HepG2 (cell line): ENCODE results near the gene TMEM150C. TPM values are rescaled to one million over a fixed set of nuclear protein-coding genes. Genes with fewer than 3 reads are reported as not detected.

Experiments used
- ATAC-seq: fragments of 200-7000 bp; cut with Tn5 transposase; 3 replicates; pipeline ENCODE4 v1.9.1; 2020; ENCODE audit warnings: mild to moderate bottlenecking, moderate library complexity
- BruUV-seq: library from RNA; stranded (reverse); fragments of 400-500 nt; replicated peaks from 2 replicates; lab custom pipeline; 2021; lab: Mats Ljungman, UMichigan
- CTCF ChIA-PET: fragments of 300-600 bp; formaldehyde crosslinking; extraction: SDS; loops from one replicate; lab custom pipeline; 2021; ENCODE audit warnings: low total read pairs, inconsistent platforms, low intra/inter-chr PET ratio; lab: Yijun Ruan, JAX
- POLR2A ChIA-PET: fragments of 350-600 bp; sonication (Branson Sonifier 250); formaldehyde crosslinking; loops from one replicate; lab custom pipeline; 2020; ENCODE audit warnings: antibody characterized with exemption, inconsistent platforms; lab: Yijun Ruan, JAX
- DNase-seq: peaks from one replicate; pipeline ENCODE4 v3.0.0-alpha.2; 2015; ENCODE audit warnings: low spot score
- FAIRE-seq: peaks from 3 replicates; lab custom pipeline; 2011; peaks lifted over from hg19 to GRCh38; lab: Jason Lieb, UNC
- H2AFZ ChIP-seq: one replicate; pipeline ENCODE4 v1.6.1; 2011; ENCODE audit warnings: low read length, inconsistent platforms
- H3K27ac ChIP-seq: fragments of 300-600 bp; 3 replicates; pipeline ENCODE4 v1.8.0; 2011; ENCODE audit warnings: mixed run types, mild to moderate bottlenecking, mixed read lengths, low read length, inconsistent platforms; ENCODE audit not compliant: insufficient read depth; ENCODE audit errors: extremely low read length
- H3K27me3 ChIP-seq, 2 experiments: fragments of 200-600 bp in 1 of 2; 2 replicates in 1 of 2; 3 replicates in 1 of 2; pipeline versions ENCODE4 v1.6.0 to v1.8.0; 2011; ENCODE audit warnings: low read length in 2 of 2, mild to moderate bottlenecking in 2 of 2, moderate library complexity in 2 of 2, inconsistent platforms in 1 of 2; ENCODE audit not compliant: insufficient read depth in 2 of 2, control insufficient read depth in 1 of 2
- H3K36me3 ChIP-seq, 2 experiments: fragments of 200-600 bp in 1 of 2; replicated peaks in 1 of 2; 2 replicates in 1 of 2; 3 replicates in 1 of 2; pipeline versions ENCODE4 v1.5.1 to v1.8.0; 2011; ENCODE audit warnings: low read length in 2 of 2, inconsistent platforms in 1 of 2; ENCODE audit not compliant: insufficient read depth in 2 of 2, control insufficient read depth in 1 of 2
- H3K4me1 ChIP-seq: 2 replicates; pipeline ENCODE4 v1.5.1; 2012; ENCODE audit warnings: low read length, inconsistent platforms; ENCODE audit not compliant: insufficient read depth
- H3K4me2 ChIP-seq: 2 replicates; pipeline ENCODE4 v1.6.0; 2011; ENCODE audit warnings: low read depth, low read length, inconsistent platforms
- H3K4me3 ChIP-seq, 3 experiments: fragments of 200-600 bp in 1 of 3; sonication (generic), shearing (Covaris generic) in 1 of 3; replicated peaks in 1 of 3; 2 replicates each; pipeline ENCODE4 v1.5.1; 2011 to 2016; ENCODE audit warnings: low read length in 3 of 3, inconsistent platforms in 2 of 3, low read depth in 2 of 3, mild to moderate bottlenecking in 2 of 3, control low read depth in 1 of 3, mixed read lengths in 1 of 3; ENCODE audit not compliant: insufficient read depth in 1 of 3
- H3K79me2 ChIP-seq: one replicate; pipeline ENCODE4 v1.6.1; 2011; ENCODE audit warnings: low read length, inconsistent platforms; ENCODE audit not compliant: insufficient read depth
- H3K9ac ChIP-seq: 2 replicates; pipeline ENCODE4 v1.6.0; 2011; ENCODE audit warnings: mild to moderate bottlenecking, low read depth, low read length, inconsistent platforms; ENCODE audit not compliant: insufficient read depth
- H3K9me3 ChIP-seq: 2 replicates; pipeline ENCODE4 v1.5.1; 2012; ENCODE audit warnings: mild to moderate bottlenecking, low read length
- H4K20me1 ChIP-seq: 2 replicates; pipeline ENCODE4 v1.6.0; 2011; ENCODE audit warnings: inconsistent platforms, mild to moderate bottlenecking, low read length, moderate library complexity; ENCODE audit not compliant: insufficient read depth
- ETV6 ChIP-seq: sonication (generic); formaldehyde crosslinking; conservative IDR thresholded peaks from 2 replicates; pipeline ENCODE4 v1.4.0; 2020; ENCODE audit warnings: missing genetic modification reagents
- HNF4A ChIP-seq: sonication (generic); formaldehyde crosslinking; IDR thresholded peaks from 2 replicates; pipeline ENCODE4 v1.4.0; 2020; ENCODE audit warnings: missing genetic modification reagents
- SMAD1 ChIP-seq: sonication (generic); formaldehyde crosslinking; IDR thresholded peaks from 2 replicates; pipeline ENCODE4 v1.4.0; 2020; ENCODE audit warnings: missing genetic modification reagents, low read depth, mild to moderate bottlenecking, borderline replicate concordance
- YEATS2 ChIP-seq: sonication (generic); formaldehyde crosslinking; IDR thresholded peaks from 2 replicates; pipeline ENCODE4 v1.4.0; 2020; ENCODE audit warnings: missing genetic modification reagents, borderline replicate concordance
- ZMYM2 ChIP-seq: sonication (generic); formaldehyde crosslinking; IDR thresholded peaks from 2 replicates; pipeline ENCODE4 v1.8.0; 2022; ENCODE audit warnings: mild to moderate bottlenecking, missing genetic modification reagents
- ZNF629 ChIP-seq: sonication (generic); formaldehyde crosslinking; conservative IDR thresholded peaks from 2 replicates; pipeline ENCODE4 v1.5.0; 2020; ENCODE audit warnings: missing genetic modification reagents
- WGBS: methylation state at CpG from one replicate; pipeline ENCODE4 v1.1.6; 2017; ENCODE audit warnings: low lambda C conversion rate; 5-methylcytosine and 5-hydroxymethylcytosine counted together
- in situ Hi-C: cut with HindIII; loops from 2 replicates; pipeline ENCODE4 v1.10.0; 2017; ENCODE audit warnings: low pct_unique_long_range_greater_than_20kb; ENCODE audit not compliant: extremely low pct_ligation_motif_present
- intact Hi-C: fragments of 100-400 bp; cut with micrococcal nuclease; formaldehyde crosslinking; loops from one replicate; pipeline ENCODE4 v1.10.0; 2022; ENCODE audit not compliant: unreplicated experiment
- polyA plus RNA-seq, 8 experiments: library from polyadenylated mRNA; depleted of rRNA in 3 of 8; stranded (reverse) in 7 of 8; unstranded in 1 of 8; fragments of >200 nt; fragmentation: Illumina TruSeq in 4 of 8; extraction: Trizol in 4 of 8; gene quantifications; 2 replicates each; pipeline versions ENCODE4 v1.2.1 to v1.2.3, GENCODE V29; 2011 to 2016; ENCODE audit warnings: low read depth in 4 of 8, missing spikeins in 1 of 8, mixed read lengths in 1 of 8; ENCODE audit not compliant: insufficient read depth in 1 of 8
- total RNA-seq, 5 experiments: library from RNA; depleted of rRNA; stranded (reverse); fragments of >200 nt; fragmentation: Illumina TruSeq; extraction: Trizol; gene quantifications; 2 replicates each; pipeline ENCODE4 v1.2.3, GENCODE V29; 2016; ENCODE audit warnings: low read depth in 1 of 5
- TF ChIP-seq, protein P1 (sequence below): IDR thresholded peaks from 2 replicates; pipeline ENCODE4 v1.6.1; 2016
- TF ChIP-seq, protein P2 (sequence below): sonication (generic); formaldehyde crosslinking; IDR thresholded peaks from 2 replicates; pipeline ENCODE4 v1.4.0; 2020; ENCODE audit warnings: mild to moderate bottlenecking, low read depth, missing genetic modification reagents

Gene TMEM150C
- total and polyA plus RNA-seq, 2 of the 13 experiments (the other 11 are each of a cell fraction or from before 2014, with no cell fraction given): 0.33 to 0.42 TPM

DNA sequence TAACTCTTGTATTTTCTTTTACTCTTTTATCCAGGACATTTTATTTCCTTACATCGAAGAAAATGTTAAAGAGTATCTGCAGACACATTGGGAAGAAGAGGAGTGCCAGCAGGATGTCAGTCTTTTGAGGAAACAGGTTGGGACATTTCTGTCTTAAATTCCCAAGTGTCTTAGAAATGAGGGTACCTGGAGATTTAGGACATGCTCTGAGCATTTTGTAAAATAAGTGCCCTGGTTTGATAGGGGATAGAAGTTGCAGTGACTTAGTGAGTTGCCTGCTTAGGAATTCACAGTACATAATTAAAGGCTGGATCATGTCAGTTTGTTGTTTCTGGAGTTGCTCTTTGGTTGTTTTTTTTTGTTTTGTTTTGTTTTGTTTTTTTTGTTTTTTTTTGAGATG is 113.9 kb downstream of the TMEM150C start:
- TF ChIP-seq SMAD1 (CRISPR knock-in tag) (no peak), ETV6 (CRISPR knock-in tag) (no peak)
- TF ChIP-seq, protein P1, sequence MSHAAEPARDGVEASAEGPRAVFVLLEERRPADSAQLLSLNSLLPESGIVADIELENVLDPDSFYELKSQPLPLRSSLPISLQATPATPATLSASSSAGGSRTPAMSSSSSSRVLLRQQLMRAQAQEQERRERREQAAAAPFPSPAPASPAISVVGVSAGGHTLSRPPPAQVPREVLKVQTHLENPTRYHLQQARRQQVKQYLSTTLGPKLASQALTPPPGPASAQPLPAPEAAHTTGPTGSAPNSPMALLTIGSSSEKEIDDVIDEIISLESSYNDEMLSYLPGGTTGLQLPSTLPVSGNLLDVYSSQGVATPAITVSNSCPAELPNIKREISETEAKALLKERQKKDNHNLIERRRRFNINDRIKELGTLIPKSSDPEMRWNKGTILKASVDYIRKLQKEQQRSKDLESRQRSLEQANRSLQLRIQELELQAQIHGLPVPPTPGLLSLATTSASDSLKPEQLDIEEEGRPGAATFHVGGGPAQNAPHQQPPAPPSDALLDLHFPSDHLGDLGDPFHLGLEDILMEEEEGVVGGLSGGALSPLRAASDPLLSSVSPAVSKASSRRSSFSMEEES (CRISPR knock-in tag): no peak
- Histone ChIP-seq H3K9me3 (no peaks in the 10 kb centered on the region), H3K4me1 (no peaks in the 10 kb centered on the region), H3K79me2 (peaks cover 35% of the 10 kb centered on the region), H4K20me1 (peaks cover 3% of the 10 kb centered on the region; the same call in 1 of the 2 replicates), H3K4me3 (no peak overlapping the region), H2AFZ (no peak overlapping the region), H3K36me3 (peaks cover 8 to 44% of the 10 kb centered on the region in 2 experiments), H3K9ac (no peak overlapping the region), H3K4me2 (no peak overlapping the region), H3K27me3 (no peaks in the 10 kb centered on the region), H3K27ac (no peak overlapping the region)
- intact Hi-C loops: no loop called here
- BruUV-seq: no TSS peak
- ATAC-seq (no peak), DNase-seq (no peak), FAIRE-seq (no peak)
- ChIA-PET CTCF (no interaction called here), POLR2A (no interaction called here)
- WGBS: 100% methylated on average over 1 of the region's 1 CpG
- in situ Hi-C loops: no loop called here

DNA sequence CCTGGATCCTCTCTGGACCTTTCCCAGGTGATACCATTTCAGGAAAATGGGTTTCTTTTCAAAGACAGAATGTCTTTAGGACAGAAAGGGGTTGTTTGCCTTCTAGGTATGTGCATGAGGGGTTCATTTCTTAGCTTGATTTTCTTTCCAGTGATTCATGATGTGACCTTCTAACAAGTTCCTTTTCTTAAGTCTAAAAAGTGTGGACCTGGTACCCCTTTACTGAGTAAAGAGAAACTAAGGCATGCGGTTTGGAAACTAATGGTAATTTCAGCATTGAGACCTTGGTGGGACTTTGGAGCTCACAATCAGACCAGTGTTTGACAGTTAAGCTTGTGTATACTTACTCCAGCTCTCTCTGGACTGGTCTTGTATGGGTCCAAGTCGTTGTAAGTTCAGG is 122.7 kb downstream of the TMEM150C start:
- peaks cover 88% of the 10 kb centered on the region for H3K79me2 ChIP-seq
- ChIA-PET POLR2A (interaction anchor here (1.3 to 4.5 kb wide), 2 partner anchors 10 to 17 kb away, joined by 3 to 20 read pairs; no protein-coding TSS in a partner anchor), CTCF (no interaction called here)
- H2AFZ ChIP-seq: no peak overlapping the region
- no TSS peak for BruUV-seq
- peak overlapping the region; percentile 11; the same call in 1 of the 2 replicates for H3K4me2 ChIP-seq
- ATAC-seq (peak; percentile 56), FAIRE-seq (no peak), DNase-seq (no peak)
- in situ Hi-C loops: no loop called here
- H4K20me1 ChIP-seq: peaks cover 20% of the 10 kb centered on the region
- H3K9ac ChIP-seq: no peak overlapping the region
- intact Hi-C loops: loop anchor here (10.0 kb wide), 1 partner anchor 154 kb away; no protein-coding TSS in a partner anchor
- 18% methylated on average over 2 of the region's 2 CpGs for WGBS
- H3K4me3 ChIP-seq: no peak overlapping the region; a peak in 1 of 6 replicates
- no peaks in the 10 kb centered on the region for H3K9me3 ChIP-seq
- peak overlapping the region; percentile 55 for H3K27ac ChIP-seq
- H3K4me1 ChIP-seq: peaks cover 64% of the 10 kb centered on the region
- H3K36me3 ChIP-seq: peaks cover 0 to 4% of the 10 kb centered on the region in 2 experiments; a peak in 3 of 5 replicates
- no peaks in the 10 kb centered on the region for H3K27me3 ChIP-seq
- TF ChIP-seq ZNF629 (peak; percentile 69), ZMYM2 (CRISPR knock-in tag) (no peak), HNF4A (CRISPR knock-in tag) (0 out of 2 replicates have a peak, but pooled peaks have one; percentile 17), YEATS2 (no peak)
- TF ChIP-seq, protein P2, sequence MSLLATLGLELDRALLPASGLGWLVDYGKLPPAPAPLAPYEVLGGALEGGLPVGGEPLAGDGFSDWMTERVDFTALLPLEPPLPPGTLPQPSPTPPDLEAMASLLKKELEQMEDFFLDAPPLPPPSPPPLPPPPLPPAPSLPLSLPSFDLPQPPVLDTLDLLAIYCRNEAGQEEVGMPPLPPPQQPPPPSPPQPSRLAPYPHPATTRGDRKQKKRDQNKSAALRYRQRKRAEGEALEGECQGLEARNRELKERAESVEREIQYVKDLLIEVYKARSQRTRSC (CRISPR knock-in tag): no peak
